GM10266 (cell line): Measurements from ENCODE around the gene EPYC.

Experiments
- DNase-seq: peaks from one replicate; pipeline ENCODE4 v3.0.0; 2012; ENCODE audit errors: extremely low spot score
- CTCF ChIP-seq: IDR thresholded peaks from 2 replicates; pipeline ENCODE4 v1.5.1; 2012; ENCODE audit warnings: mild to moderate bottlenecking, low read depth; ENCODE audit not compliant: control insufficient read depth, insufficient read depth; ENCODE audit errors: missing control alignments

The EPYC gene

GRCh38 chr12:90916516-90916915, 88.3 kb downstream of the EPYC start:
- no peak for DNase-seq
- TF ChIP-seq CTCF, result no peak

DNA sequence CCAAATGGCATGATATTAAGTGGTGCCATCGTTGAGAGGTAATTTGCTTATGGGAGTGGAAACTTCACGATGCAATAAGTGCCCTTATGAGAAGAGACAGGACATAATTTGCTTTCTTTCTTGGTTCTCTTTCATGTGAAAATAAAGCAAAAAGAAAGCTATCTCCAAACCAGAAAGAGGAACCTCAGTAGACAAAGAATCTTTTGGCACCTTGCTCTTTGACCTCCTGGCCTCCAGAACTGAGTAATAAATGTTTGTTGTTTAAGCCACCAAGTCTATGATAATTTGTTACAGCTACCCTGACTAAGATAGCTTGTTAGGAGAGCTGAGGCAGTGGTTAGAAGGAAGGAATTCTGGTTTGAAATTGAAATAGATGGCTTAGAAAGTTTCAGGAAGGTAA, 89.4 kb downstream of the EPYC start:
- TF ChIP-seq CTCF, result no peak
- DNase-seq, result no peak
